HepG2 (cell line): ENCODE measurements around the gene WDR47. TPM values are rescaled to one million over a fixed set of nuclear protein-coding genes. Genes with fewer than 3 reads are reported as not detected.

Source experiments
- AHDC1 ChIP-seq: sonication (generic); formaldehyde crosslinking; IDR thresholded peaks from 2 replicates; pipeline ENCODE4 v1.5.1; 2020; ENCODE audit warnings: mild to moderate bottlenecking, missing genetic modification reagents, borderline replicate concordance
- FLYWCH1 ChIP-seq: sonication (generic); formaldehyde crosslinking; IDR thresholded peaks from 2 replicates; pipeline ENCODE4 v1.8.1; 2023; ENCODE audit warnings: mild to moderate bottlenecking, missing genetic modification reagents
- IKZF1 ChIP-seq: fragments of 450-650 bp; IDR thresholded peaks from 2 replicates; pipeline ENCODE4 v1.7.1; 2016
- KLF16 ChIP-seq, 2 experiments: sonication (generic) in 1 of 2; formaldehyde crosslinking in 1 of 2; IDR thresholded peaks; 2 replicates each; pipeline versions ENCODE4 v1.6.1 to v1.8.0; 2016 to 2023; ENCODE audit warnings: missing genetic modification reagents in 2 of 2, missing compliant biosample characterization in 1 of 2
- REPIN1 ChIP-seq: sonication (generic); formaldehyde crosslinking; IDR thresholded peaks from 2 replicates; pipeline ENCODE4 v1.8.0; 2022; ENCODE audit warnings: missing genetic modification reagents, low read depth, mild to moderate bottlenecking, borderline replicate concordance
- SETDB1 ChIP-seq: sonication (generic); formaldehyde crosslinking; IDR thresholded peaks from 2 replicates; pipeline ENCODE4 v1.5.1; 2020; ENCODE audit warnings: missing genetic modification reagents, mild to moderate bottlenecking, borderline replicate concordance
- SMARCE1 ChIP-seq: fragments of 450-650 bp; IDR thresholded peaks from 2 replicates; pipeline ENCODE4 v1.6.1; 2017; ENCODE audit warnings: borderline replicate concordance
- U2AF1 ChIP-seq: fragments of 200-400 bp; formaldehyde crosslinking; optimal IDR thresholded peaks from 2 replicates; pipeline ENCODE3; 2017; ENCODE audit warnings: mild to moderate bottlenecking, low read depth, low read length
- YEATS2 ChIP-seq: sonication (generic); formaldehyde crosslinking; IDR thresholded peaks from 2 replicates; pipeline ENCODE4 v1.4.0; 2020; ENCODE audit warnings: missing genetic modification reagents, borderline replicate concordance
- ZBED4 ChIP-seq: sonication (generic); formaldehyde crosslinking; IDR thresholded peaks from 2 replicates; pipeline ENCODE4 v1.4.0; 2020; ENCODE audit warnings: missing genetic modification reagents, borderline replicate concordance
- ZBTB1 ChIP-seq: sonication (generic); formaldehyde crosslinking; IDR thresholded peaks from 2 replicates; pipeline ENCODE4 v1.4.0; 2020; ENCODE audit warnings: missing genetic modification reagents, borderline replicate concordance
- ZBTB7A ChIP-seq: sonication (generic); formaldehyde crosslinking; IDR thresholded peaks from 2 replicates; pipeline ENCODE4 v1.8.0; 2022; ENCODE audit warnings: mild to moderate bottlenecking, missing genetic modification reagents
- ZBTB7B ChIP-seq: sonication (generic); formaldehyde crosslinking; IDR thresholded peaks from 2 replicates; pipeline ENCODE4 v1.4.0; 2020; ENCODE audit warnings: missing genetic modification reagents
- ZFX ChIP-seq: sonication (generic); formaldehyde crosslinking; IDR thresholded peaks from 2 replicates; pipeline ENCODE4 v1.4.0; 2020; ENCODE audit warnings: mild to moderate bottlenecking, low read depth, missing genetic modification reagents, moderate library complexity
- ZNF331 ChIP-seq: sonication (generic); formaldehyde crosslinking; IDR thresholded peaks from 2 replicates; pipeline ENCODE4 v1.4.0; 2020; ENCODE audit warnings: missing genetic modification reagents
- ZNF33B ChIP-seq: sonication (generic); formaldehyde crosslinking; IDR thresholded peaks from 2 replicates; pipeline ENCODE4 v1.5.1; 2020; ENCODE audit warnings: mild to moderate bottlenecking, missing genetic modification reagents
- ZNF746 ChIP-seq: sonication (generic); formaldehyde crosslinking; IDR thresholded peaks from 2 replicates; pipeline ENCODE4 v1.8.0; 2022; ENCODE audit warnings: mild to moderate bottlenecking, missing genetic modification reagents
- ZNF761 ChIP-seq: sonication (generic); formaldehyde crosslinking; conservative IDR thresholded peaks from 2 replicates; pipeline ENCODE4 v1.4.0; 2020; ENCODE audit warnings: mild to moderate bottlenecking, missing genetic modification reagents
- ZNF776 ChIP-seq: sonication (generic); formaldehyde crosslinking; IDR thresholded peaks from 2 replicates; pipeline ENCODE4 v1.4.0; 2020; ENCODE audit warnings: mild to moderate bottlenecking, missing genetic modification reagents
- polyA plus RNA-seq, 8 experiments: library from polyadenylated mRNA; depleted of rRNA in 3 of 8; stranded (reverse) in 7 of 8; unstranded in 1 of 8; fragments of >200 nt; fragmentation: Illumina TruSeq in 4 of 8; extraction: Trizol in 4 of 8; gene quantifications; 2 replicates each; pipeline versions ENCODE4 v1.2.1 to v1.2.3, GENCODE V29; 2011 to 2016; ENCODE audit warnings: low read depth in 4 of 8, missing spikeins in 1 of 8, mixed read lengths in 1 of 8; ENCODE audit not compliant: insufficient read depth in 1 of 8
- total RNA-seq, 5 experiments: library from RNA; depleted of rRNA; stranded (reverse); fragments of >200 nt; fragmentation: Illumina TruSeq; extraction: Trizol; gene quantifications; 2 replicates each; pipeline ENCODE4 v1.2.3, GENCODE V29; 2016; ENCODE audit warnings: low read depth in 1 of 5
- TF ChIP-seq, protein P1 (sequence below): sonication (generic); formaldehyde crosslinking; IDR thresholded peaks from 2 replicates; pipeline ENCODE4 v1.4.0; 2020; ENCODE audit warnings: mild to moderate bottlenecking, missing genetic modification reagents

WDR47 gene
- total and polyA plus RNA-seq, 2 of the 13 experiments (the other 11 are each of a cell fraction or from before 2014, with no cell fraction given), result 4.3 to 5.9 TPM

DNA sequence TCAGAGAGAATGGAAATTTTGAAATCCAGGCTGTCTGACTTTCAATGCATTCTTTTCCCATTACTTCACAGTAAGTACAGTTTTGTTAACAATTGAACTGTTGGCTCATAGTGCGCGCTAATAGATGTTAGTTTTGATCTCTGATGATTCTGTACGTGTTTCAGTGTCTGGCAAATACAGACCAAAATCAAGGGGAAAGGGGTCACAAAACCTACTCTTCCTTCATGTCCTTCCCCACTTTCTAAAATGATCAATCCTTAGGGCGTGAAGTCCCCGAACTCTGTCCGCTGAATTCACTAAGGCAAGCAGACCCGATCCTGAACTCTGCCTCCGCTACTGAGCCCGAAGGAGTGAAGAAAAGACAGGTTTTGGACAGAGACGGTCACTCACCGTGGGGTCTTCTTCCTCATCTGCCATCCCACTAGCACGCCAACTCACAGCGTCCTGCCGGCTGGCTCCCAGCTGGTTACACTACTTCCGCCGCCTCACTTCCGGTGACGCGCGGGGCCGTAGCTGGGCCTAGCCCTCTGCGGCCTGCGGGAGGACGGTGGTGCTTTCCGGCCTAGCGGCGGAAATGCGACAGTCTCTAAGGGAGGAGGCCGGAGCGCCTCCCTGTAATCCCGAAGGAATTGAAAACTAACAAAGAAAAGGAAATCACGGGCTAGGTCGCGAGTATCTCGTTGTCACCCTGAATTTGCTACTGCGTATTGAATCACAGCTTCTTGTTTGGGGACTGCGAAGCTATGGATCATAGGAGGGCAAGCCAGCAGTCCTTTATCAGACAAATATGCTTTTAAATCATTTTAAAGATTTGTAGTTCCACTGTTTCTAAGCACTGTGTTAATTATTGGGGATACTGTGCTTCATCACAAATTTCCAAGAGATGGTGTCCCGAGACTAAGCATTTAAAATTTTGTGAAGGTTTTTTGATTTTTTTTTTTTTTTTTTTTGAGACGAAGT lies 33.9 kb upstream of the WDR47 start, which contains the start of gene TAF13 (continued):
- TF ChIP-seq ZNF33B (CRISPR knock-in tag) (no peak), ZFX (CRISPR knock-in tag) (peak; percentile 100), SETDB1 (CRISPR knock-in tag) (no peak), REPIN1 (CRISPR knock-in tag) (peak; percentile 80; the same call in 1 of the 2 replicates), AHDC1 (CRISPR knock-in tag) (no peak), ZBTB7B (CRISPR knock-in tag) (peak; percentile 42; the same call in 1 of the 2 replicates), YEATS2 (peak; percentile 98), ZBTB7A (CRISPR knock-in tag) (no peak), ZNF746 (no peak), ZNF776 (CRISPR knock-in tag) (no peak), SMARCE1 (no peak), ZBED4 (CRISPR knock-in tag) (no peak), FLYWCH1 (CRISPR knock-in tag) (no peak), ZNF761 (no peak), KLF16 (CRISPR knock-in tag; IDR thresholded peaks at IDR 0.05) (peak in 1 of 2 experiments; percentile 87; a peak in 2 of 4 replicates), U2AF1 (no peak), ZBTB1 (no peak), ZNF331 (CRISPR knock-in tag) (peak; percentile 81; the same call in 1 of the 2 replicates), IKZF1 (no peak)
- TF ChIP-seq, protein P1, sequence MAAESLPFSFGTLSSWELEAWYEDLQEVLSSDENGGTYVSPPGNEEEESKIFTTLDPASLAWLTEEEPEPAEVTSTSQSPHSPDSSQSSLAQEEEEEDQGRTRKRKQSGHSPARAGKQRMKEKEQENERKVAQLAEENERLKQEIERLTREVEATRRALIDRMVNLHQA (CRISPR knock-in tag), result no peak
